CD4-positive, alpha-beta T cell treated with Interleukin-17A for 1 hour (primary cell): ENCODE results near the gene UQCC5.

Experiments
- DNase-seq: peaks from one replicate; pipeline ENCODE4 v3.0.0-alpha.2; 2020

The UQCC5 gene

GRCh38 chr3:52536369-52537164 is at the start of gene UQCC5:
UQCC5 (plus strand) TSS chr3:52536605; CDS start chr3:52536756, 151 bp downstream.
- peak; percentile 98 for DNase-seq

GRCh38 chr3:52487050-52487787 is 49.2 kb upstream of the UQCC5 start:
- DNase-seq, result no peak

- no peak for DNase-seq
Observed at GRCh38 chr3:52487788-52488691, 48.4 kb upstream of the UQCC5 start.

- DNase-seq, result no peak
Observed at GRCh38 chr3:52488746-52489145, 47.7 kb upstream of the UQCC5 start.

- no peak for DNase-seq
Observed at GRCh38 chr3:52489453-52489852, 47.0 kb upstream of the UQCC5 start.

GRCh38 chr3:52490035-52490938 is 46.1 kb upstream of the UQCC5 start:
- no peak for DNase-seq

GRCh38 chr3:52490939-52491526 is 45.4 kb upstream of the UQCC5 start:
- no peak for DNase-seq

GRCh38 chr3:52492059-52492458 is 44.3 kb upstream of the UQCC5 start:
- DNase-seq, result no peak

- DNase-seq, result no peak
Observed at GRCh38 chr3:52493232-52494017, 43.0 kb upstream of the UQCC5 start.

- no peak for DNase-seq
Observed at GRCh38 chr3:52494445-52494844, 42.0 kb upstream of the UQCC5 start.

GRCh38 chr3:52494886-52495495 is 41.4 kb upstream of the UQCC5 start, which contains the start of gene STAB1:
STAB1 (plus strand) TSS chr3:52495338; CDS start chr3:52495414, 76 bp downstream.
- no peak for DNase-seq

GRCh38 chr3:52495777-52496602 is 40.4 kb upstream of the UQCC5 start:
- DNase-seq, result no peak

- peak; percentile 19 for DNase-seq
Observed at GRCh38 chr3:52498137-52499054, 38.0 kb upstream of the UQCC5 start.

GRCh38 chr3:52501046-52501445 is 35.4 kb upstream of the UQCC5 start:
- DNase-seq, result no peak

GRCh38 chr3:52502001-52502400 is 34.4 kb upstream of the UQCC5 start:
- no peak for DNase-seq

- no peak for DNase-seq
Observed at GRCh38 chr3:52502808-52503350, 33.5 kb upstream of the UQCC5 start.

GRCh38 chr3:52503788-52504424 is 32.5 kb upstream of the UQCC5 start:
- DNase-seq, result no peak
